Activated T-helper 1 cell treated with Interleukin-2 at 50 U/mL for 16 hours (primary cell): Measurements from ENCODE around the gene MCOLN1.
A peak's percentile ranks its signal among the peaks of the same experiment; 100 is the strongest.
"Not testable (repeated sequence)": the region's sequence is repeated elsewhere in the genome, so short reads cannot be mapped to it uniquely, and the experiment has no call there.

ENCODE experiments used
- DNase-seq: peaks from one replicate; pipeline ENCODE4 v3.0.0-alpha.2; 2020; ENCODE audit warnings: low read depth

MCOLN1 gene

GRCh38 chr19:7524992-7525739 lies 2.7 kb downstream of the MCOLN1 start:
- DNase-seq = no peak

GRCh38 chr19:7526059-7526929 lies 3.9 kb downstream of the MCOLN1 start:
- DNase-seq = no peak

GRCh38 chr19:7527516-7528191 lies 5.2 kb downstream of the MCOLN1 start:
- DNase-seq = no peak

DNA sequence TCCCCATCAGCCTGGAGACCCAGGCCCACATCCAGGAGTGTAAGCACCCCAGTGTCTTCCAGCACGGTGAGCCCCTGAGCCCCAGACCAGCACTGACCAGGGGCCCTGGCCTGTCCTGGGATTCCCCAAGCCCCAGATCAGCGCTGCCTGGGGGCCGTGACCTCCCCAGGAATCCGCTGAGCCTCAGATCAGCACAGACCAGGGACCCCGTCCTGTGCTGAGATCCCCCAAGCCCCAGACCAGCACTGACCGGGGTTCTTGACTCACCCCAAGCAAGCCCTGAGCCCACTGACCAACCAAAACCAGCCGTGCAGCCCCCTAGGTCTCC lies 5.7 kb downstream of the MCOLN1 start:
- DNase-seq = no peak

- no peak for DNase-seq
These were observed 6.3 kb downstream of the MCOLN1 start for GRCh38 chr19:7528522-7529245.

DNA sequence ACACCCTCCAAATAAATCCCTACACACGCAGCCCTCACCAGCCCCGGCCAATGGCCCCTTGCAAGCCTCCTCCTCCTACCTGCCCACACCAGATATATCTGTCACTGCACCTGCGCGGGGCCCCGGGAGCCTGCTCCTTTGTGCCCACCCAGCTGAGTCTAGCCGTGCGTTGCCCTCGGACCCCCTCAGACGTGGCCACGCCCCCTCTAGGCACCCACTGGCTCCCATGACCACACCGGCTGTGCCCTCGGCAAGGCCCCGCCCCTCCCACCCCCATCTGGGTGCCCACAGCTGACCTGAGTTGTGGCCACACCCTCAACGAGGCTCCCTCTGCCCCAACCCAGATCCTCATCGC lies 6.8 kb downstream of the MCOLN1 start:
- DNase-seq = no peak

- DNase-seq = no peak
These were observed 7.4 kb downstream of the MCOLN1 start for GRCh38 chr19:7529610-7530490.

DNA sequence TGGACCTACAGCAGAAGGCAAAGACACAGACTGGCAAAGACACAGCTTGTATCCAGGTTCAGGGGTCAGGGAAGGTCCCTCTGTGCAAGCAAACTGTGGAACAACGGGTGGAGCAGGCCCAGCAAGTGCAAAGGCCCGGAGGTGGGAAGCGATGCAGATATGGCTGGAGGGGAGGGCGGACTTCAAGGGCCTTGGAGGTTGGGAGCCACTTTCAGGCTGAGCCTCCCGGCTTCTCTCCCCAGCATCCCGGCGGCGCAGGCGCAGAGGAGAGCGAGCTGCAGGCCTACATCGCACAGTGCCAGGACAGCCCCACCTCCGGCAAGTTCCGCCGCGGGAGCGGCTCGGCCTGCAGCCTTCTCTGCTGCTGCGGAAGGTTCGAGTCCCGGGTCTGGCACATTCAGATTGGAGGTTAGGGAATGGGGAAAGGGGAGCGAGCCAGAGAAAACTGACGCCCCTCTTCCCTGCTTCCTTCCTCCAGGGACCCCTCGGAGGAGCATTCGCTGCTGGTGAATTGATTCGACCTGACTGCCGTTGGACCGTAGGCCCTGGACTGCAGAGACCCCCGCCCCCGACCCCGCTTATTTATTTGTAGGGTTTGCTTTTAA lies 11.0 kb downstream of the MCOLN1 start:
- DNase-seq = no peak

DNA sequence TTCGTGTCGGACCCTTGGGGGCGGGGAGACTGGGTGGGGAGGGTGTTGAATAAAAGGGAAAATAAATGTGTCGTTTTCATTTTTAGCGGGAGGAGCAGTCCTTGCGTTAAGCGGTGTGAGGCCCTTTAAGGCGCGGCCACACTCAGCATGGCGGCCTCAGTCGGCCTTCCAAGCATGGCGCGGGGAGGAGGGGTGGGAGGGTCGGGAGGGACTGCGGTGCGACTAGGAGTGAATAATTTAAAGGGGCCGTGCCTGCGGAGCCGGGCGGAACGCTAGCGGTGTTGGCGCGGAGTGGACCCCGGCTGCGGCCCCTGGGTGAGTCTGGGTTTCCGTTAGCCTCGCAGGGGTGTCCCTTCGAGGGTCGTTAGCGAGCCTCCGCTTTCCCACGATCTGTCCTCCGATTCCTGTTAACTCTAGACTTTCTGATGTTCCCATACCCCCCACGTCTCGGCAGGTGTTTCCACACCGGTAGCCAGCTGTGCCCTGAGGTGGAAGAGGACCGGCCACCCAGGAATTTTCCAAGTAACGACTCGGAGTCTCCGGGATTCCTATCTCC lies 11.6 kb downstream of the MCOLN1 start:
- peak; percentile 73 for DNase-seq

DNA sequence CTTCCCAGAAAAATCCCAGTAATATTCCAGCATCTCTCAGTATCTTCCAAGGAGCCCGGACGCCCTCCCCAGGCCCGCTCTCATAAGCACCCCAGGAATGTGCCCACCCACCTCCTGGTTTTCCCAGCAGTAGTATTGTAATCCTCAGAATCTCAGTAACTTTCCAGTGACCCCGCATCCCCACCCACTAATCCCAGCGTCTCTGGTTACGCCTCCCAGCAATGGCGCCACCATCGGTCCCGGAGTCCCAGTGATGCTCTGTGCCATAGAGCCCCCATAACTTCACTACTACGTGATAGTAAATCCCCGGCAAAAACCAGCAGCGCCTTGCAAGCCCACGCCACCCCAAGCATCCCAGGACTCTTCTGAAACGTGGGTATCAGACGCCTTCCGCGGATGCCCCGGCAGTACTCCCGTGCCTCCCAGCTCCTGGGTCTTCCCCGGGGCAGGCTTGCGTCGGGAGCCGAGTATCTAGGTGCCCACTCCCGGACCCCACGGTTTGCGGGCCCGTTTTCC lies 12.2 kb downstream of the MCOLN1 start:
- DNase-seq = no peak

GRCh38 chr19:7535047-7535997 lies 12.9 kb downstream of the MCOLN1 start, which contains the start of gene PNPLA6:
TSS of gene PNPLA6 (plus strand) at chr19:7535717. CDS start at chr19:7535789, 72 bp downstream.
- peak; percentile 87 for DNase-seq

GRCh38 chr19:7535998-7536695 lies 13.7 kb downstream of the MCOLN1 start:
- no peak for DNase-seq

- not testable (repeated sequence) for DNase-seq
These were observed 16.6 kb downstream of the MCOLN1 start for GRCh38 chr19:7538990-7539389.

- no peak for DNase-seq
These were observed 17.5 kb downstream of the MCOLN1 start for GRCh38 chr19:7539827-7540425.

DNA sequence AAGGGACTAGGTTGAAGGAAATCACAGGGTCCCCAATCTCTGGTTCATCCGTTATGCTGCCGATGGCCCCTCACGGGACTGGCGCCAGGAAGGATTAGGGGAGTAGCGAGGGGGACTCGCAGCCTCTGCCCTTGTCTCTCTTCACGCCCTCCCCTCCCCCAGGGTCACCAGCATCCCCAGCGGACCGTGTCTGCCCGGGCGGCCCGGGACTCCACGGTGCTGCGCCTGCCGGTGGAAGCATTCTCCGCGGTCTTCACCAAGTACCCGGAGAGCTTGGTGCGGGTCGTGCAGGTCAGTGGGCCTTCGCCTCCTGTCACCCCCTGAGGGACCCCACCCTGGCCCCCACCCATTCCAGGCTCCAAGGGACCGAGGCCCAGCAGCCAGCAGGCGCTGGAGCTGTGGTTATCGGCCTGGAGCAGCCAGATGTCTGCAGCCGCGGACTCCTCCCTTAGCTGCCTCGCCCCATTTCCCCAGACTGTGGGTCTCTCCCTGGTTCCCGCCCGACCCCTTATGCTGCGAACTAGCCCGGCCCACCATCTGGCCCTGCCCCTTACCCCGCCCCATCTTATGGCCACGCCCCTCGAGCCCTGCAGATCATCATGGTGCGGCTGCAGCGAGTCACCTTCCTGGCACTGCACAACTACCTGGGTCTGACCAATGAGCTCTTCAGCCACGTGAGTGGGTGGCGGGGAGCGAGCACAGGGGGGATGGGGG lies 18.5 kb downstream of the MCOLN1 start:
- DNase-seq = no peak

DNA sequence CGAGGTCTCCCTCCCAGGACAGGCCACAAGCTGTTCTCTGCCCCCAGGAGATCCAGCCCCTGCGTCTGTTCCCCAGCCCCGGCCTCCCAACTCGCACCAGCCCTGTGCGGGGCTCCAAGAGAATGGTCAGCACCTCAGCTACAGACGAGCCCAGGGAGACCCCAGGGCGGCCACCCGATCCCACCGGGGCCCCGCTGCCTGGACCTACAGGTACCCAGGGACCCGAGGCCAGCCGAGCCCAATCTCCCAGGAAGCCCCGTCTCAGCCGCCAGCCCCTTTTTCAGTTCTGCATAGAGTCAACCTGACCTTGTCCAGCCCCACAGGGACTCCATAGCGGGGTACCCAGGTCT lies 19.0 kb downstream of the MCOLN1 start:
- no peak for DNase-seq

GRCh38 chr19:7541828-7542443 lies 19.5 kb downstream of the MCOLN1 start:
- no peak for DNase-seq
